ENCODE measurements around the gene NHSL1.

NHSL1 gene

GRCh38 chr6:138503881-138504680, 4.8 kb upstream of the NHSL1 start:
- H3K27ac ChIP-seq: peak overlapping the region; percentile 98
- no peak for TF ChIP-seq ZFX (IDR thresholded peaks at IDR 0.05; ENCODE audit: borderline replicate concordance)
- no peak for TF ChIP-seq CTCF (IDR thresholded peaks at IDR 0.05)

DNA sequence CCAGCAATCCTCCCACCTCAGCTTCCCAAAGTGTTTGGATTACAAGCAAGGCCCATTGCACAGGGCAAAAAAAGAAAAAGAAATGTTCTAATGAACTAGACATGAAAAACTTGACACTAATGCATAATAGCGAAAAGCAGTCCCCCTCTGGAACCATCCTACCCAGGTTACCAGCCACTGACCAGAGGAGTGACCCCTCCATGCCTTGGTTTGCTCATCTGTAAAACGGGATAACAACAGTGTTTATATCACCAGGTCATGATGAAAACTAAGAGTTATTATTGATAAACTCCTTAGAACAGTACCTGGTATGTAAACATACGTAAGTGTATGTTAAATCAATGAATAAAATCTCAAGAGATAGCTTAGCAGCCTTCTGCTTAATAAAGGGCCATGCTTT, 3.3 kb upstream of the NHSL1 start:
- TF ChIP-seq CTCF (IDR thresholded peaks at IDR 0.05) (no peak), ZFX (IDR thresholded peaks at IDR 0.05; ENCODE audit: borderline replicate concordance) (no peak)
- peak overlapping the region; percentile 98 for H3K27ac ChIP-seq

DNA sequence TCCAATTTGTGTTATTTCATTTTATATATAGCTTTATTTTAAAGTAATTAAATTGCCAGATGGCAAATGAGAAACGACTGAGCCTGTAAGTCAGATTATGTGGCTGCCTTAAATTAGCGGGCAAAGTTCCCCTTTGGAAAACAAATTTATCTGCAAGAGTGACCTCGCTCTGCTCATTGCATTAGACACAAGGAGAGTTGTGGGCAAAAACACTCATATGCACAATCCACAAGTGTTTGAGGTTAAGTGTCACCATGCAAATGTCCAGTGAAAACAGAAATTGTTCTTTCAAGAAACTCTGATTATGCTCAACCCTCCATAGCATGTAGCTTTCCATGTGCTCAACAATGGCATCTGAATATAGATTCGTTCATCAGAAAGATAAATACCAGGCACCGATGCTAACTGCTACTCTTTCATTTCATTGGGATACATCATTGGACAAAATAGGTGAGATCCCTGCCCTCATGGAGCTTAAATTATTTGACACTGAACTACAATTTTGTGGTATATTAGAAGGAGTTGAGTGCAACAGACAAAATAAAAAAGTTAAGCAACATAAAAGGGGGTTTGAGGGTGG, 1.7 kb upstream of the NHSL1 start:
- TF ChIP-seq CTCF (IDR thresholded peaks at IDR 0.05): no peak
- TF ChIP-seq ZFX (IDR thresholded peaks at IDR 0.05; ENCODE audit: borderline replicate concordance): no peak
- H3K27ac ChIP-seq: peak overlapping the region; percentile 98

GRCh38 chr6:138500045-138500665, 861 bp upstream of the NHSL1 start:
- TF ChIP-seq CTCF (IDR thresholded peaks at IDR 0.05) (no peak), ZFX (IDR thresholded peaks at IDR 0.05; ENCODE audit: borderline replicate concordance) (no peak)

DNA sequence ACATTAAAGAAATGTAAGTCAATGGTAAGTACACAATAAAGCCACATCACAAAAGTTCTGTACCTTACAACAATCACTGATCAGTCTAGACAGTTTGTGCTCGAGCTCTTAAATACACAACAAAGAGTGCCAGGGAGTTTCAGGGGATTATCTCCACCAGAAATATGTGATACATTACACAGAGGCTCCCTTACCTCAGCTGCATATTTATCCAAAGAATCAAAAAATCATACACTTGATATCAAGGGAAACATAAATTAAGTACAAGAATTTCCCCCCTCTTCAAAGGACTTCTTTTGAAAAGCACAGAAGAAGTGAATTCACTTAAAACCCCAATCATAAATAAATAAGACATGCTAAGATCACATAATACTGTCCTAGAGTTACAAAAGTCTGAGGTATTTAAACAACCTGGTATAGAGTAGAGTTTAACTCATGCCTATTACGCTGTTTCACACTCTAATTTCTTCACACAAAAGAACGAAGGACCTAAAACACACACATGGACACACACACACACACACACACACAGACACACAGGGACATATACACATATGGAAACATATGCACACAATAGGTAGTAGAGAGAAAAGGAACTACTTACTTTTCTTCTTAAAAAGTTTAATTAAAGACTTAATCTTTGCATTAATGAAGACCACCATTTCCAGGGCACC, 528 bp downstream of the NHSL1 start:
- peak overlapping the region; percentile 98 for H3K27ac ChIP-seq
- TF ChIP-seq ZFX (IDR thresholded peaks at IDR 0.05; ENCODE audit: borderline replicate concordance): no peak

More at GRCh38 chr6:138500045-138500665, 861 bp upstream of the NHSL1 start:
- H3K27ac ChIP-seq: peak overlapping the region; percentile 98

GRCh38 chr6:138497286-138497685, 2.0 kb downstream of the NHSL1 start:
- H3K27ac ChIP-seq: peak overlapping the region; percentile 98
- no peak for TF ChIP-seq ZFX (IDR thresholded peaks at IDR 0.05; ENCODE audit: borderline replicate concordance)
- no peak for TF ChIP-seq CTCF (IDR thresholded peaks at IDR 0.05)

DNA sequence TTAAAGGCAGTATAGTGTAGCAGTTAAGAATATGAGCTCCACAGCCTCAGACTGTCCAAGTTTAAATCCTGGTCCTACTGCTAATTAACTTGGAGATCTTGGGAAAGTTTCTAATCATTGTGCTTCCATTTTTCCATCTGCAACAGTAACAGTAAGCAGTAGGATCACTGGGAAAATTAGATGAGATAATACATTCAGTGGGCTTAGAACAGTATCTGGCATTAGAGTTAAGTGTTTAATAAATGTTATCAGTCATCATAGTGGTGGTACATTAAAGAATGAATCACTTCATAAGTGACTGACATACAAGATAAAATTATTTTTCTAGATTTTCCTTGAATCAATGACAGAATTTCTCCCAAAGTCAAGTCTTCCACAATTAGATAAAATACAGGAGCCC, 5.0 kb downstream of the NHSL1 start:
- peak overlapping the region; percentile 70 for H3K27ac ChIP-seq
- no peak for TF ChIP-seq ZFX (IDR thresholded peaks at IDR 0.05; ENCODE audit: borderline replicate concordance)
- no peak for TF ChIP-seq CTCF (IDR thresholded peaks at IDR 0.05)

Measured in 22Rv1 (cell line).